ENCODE measurements around the gene PXYLP1.
A peak's percentile ranks its signal among the peaks of the same experiment; 100 is the strongest.

The PXYLP1 gene

GRCh38 chr3:141248064-141248463 lies 16.4 kb downstream of the PXYLP1 start:
- DNase-seq (ENCODE audit: low read depth in 1 of 2, low spot score in 1 of 2) = no peak

- DNase-seq (ENCODE audit: low read depth in 1 of 2, low spot score in 1 of 2) = no peak
Measured at GRCh38 chr3:141249041-141249440, 17.4 kb downstream of the PXYLP1 start.

GRCh38 chr3:141250342-141250741 lies 18.7 kb downstream of the PXYLP1 start:
- no peak for DNase-seq (ENCODE audit: low read depth in 1 of 2, low spot score in 1 of 2)

GRCh38 chr3:141250828-141251227 lies 19.2 kb downstream of the PXYLP1 start:
- no peak for DNase-seq (ENCODE audit: low read depth in 1 of 2, low spot score in 1 of 2)

GRCh38 chr3:141253326-141253725 lies 21.7 kb downstream of the PXYLP1 start:
- DNase-seq (ENCODE audit: low read depth in 1 of 2, low spot score in 1 of 2) = no peak

GRCh38 chr3:141253811-141254210 lies 22.2 kb downstream of the PXYLP1 start:
- DNase-seq (ENCODE audit: low read depth in 1 of 2, low spot score in 1 of 2) = no peak

- no peak for DNase-seq (ENCODE audit: low read depth in 1 of 2, low spot score in 1 of 2)
Measured at GRCh38 chr3:141255137-141255845, 23.7 kb downstream of the PXYLP1 start.

- no peak for DNase-seq (ENCODE audit: low read depth in 1 of 2, low spot score in 1 of 2)
Measured at GRCh38 chr3:141255846-141256261, 24.2 kb downstream of the PXYLP1 start.

GRCh38 chr3:141256820-141257219 lies 25.2 kb downstream of the PXYLP1 start:
- no peak for DNase-seq (ENCODE audit: low read depth in 1 of 2, low spot score in 1 of 2)

GRCh38 chr3:141257961-141258360 lies 26.3 kb downstream of the PXYLP1 start:
- no peak for DNase-seq (ENCODE audit: low read depth in 1 of 2, low spot score in 1 of 2)

- DNase-seq (ENCODE audit: low read depth in 1 of 2, low spot score in 1 of 2) = no peak
Measured at GRCh38 chr3:141258973-141259372, 27.3 kb downstream of the PXYLP1 start.

GRCh38 chr3:141259821-141260629 lies 28.4 kb downstream of the PXYLP1 start:
- DNase-seq (ENCODE audit: low read depth in 1 of 2, low spot score in 1 of 2) = no peak

- DNase-seq (ENCODE audit: low read depth in 1 of 2, low spot score in 1 of 2) = no peak
Measured at GRCh38 chr3:141260630-141260927, 29.0 kb downstream of the PXYLP1 start.

GRCh38 chr3:141261472-141262307 lies 30.1 kb downstream of the PXYLP1 start:
- DNase-seq (ENCODE audit: low read depth in 1 of 2, low spot score in 1 of 2) = no peak

- no peak for DNase-seq (ENCODE audit: low read depth in 1 of 2, low spot score in 1 of 2)
Measured at GRCh38 chr3:141262308-141262705, 30.7 kb downstream of the PXYLP1 start.

- no peak for DNase-seq (ENCODE audit: low read depth in 1 of 2, low spot score in 1 of 2)
Measured at GRCh38 chr3:141266186-141266585, 34.6 kb downstream of the PXYLP1 start.

- DNase-seq (ENCODE audit: low read depth in 1 of 2, low spot score in 1 of 2) = peak in 1 of 2 donors; percentile 14
Measured at GRCh38 chr3:141266797-141267555, 35.4 kb downstream of the PXYLP1 start.

GRCh38 chr3:141267629-141268028 lies 36.0 kb downstream of the PXYLP1 start:
- DNase-seq (ENCODE audit: low read depth in 1 of 2, low spot score in 1 of 2) = no peak

GRCh38 chr3:141268306-141268705 lies 36.7 kb downstream of the PXYLP1 start:
- DNase-seq (ENCODE audit: low read depth in 1 of 2, low spot score in 1 of 2) = no peak

GRCh38 chr3:141268791-141269190 lies 37.2 kb downstream of the PXYLP1 start:
- DNase-seq (ENCODE audit: low read depth in 1 of 2, low spot score in 1 of 2) = no peak

GRCh38 chr3:141269961-141270360 lies 38.3 kb downstream of the PXYLP1 start:
- no peak for DNase-seq (ENCODE audit: low read depth in 1 of 2, low spot score in 1 of 2)
